K562 (cell line): ENCODE results near the gene CCDC28B. TPM values are rescaled to one million over a fixed set of nuclear protein-coding genes. Genes with fewer than 3 reads are reported as not detected.

Source experiments
- BRF1 ChIP-seq: IDR thresholded peaks from 3 replicates; pipeline ENCODE4 v1.6.1; 2011; ENCODE audit warnings: borderline replicate concordance, mild to moderate bottlenecking; ENCODE audit not compliant: insufficient read length; ENCODE audit errors: extremely low read depth
- CHD2 ChIP-seq: IDR thresholded peaks from 2 replicates; pipeline ENCODE4 v1.6.1; 2011; ENCODE audit warnings: low read depth, low read length
- EP300 ChIP-seq: IDR thresholded peaks from 2 replicates; pipeline ENCODE4 v1.6.1; 2012; ENCODE audit warnings: low read length, improper control_type of control experiment
- HDAC3 ChIP-seq: fragments of 450-650 bp; IDR thresholded peaks from 2 replicates; pipeline ENCODE4 v1.6.1; 2018; ENCODE audit warnings: borderline replicate concordance, mild to moderate bottlenecking, moderate library complexity; ENCODE audit not compliant: partially characterized antibody
- HEY1 ChIP-seq: fragments of 250-450 bp; sonication (Bioruptor Pico); IDR thresholded peaks from 2 replicates; pipeline ENCODE4 v1.5.0; 2020; ENCODE audit warnings: mild to moderate bottlenecking, moderate library complexity, borderline replicate concordance
- MAZ ChIP-seq, 2 experiments: fragments of 450-650 bp in 1 of 2; sonication (generic) in 1 of 2; formaldehyde crosslinking; IDR thresholded peaks in 1 of 2; conservative IDR thresholded peaks in 1 of 2; 2 replicates each; pipeline versions ENCODE4 v1.4.0 to v1.5.0; 2020; ENCODE audit warnings: mild to moderate bottlenecking in 1 of 2, missing genetic modification reagents in 1 of 2
- MNT ChIP-seq, 2 experiments: fragments of 450-650 bp; conservative IDR thresholded peaks; 2 replicates each; pipeline ENCODE4 v1.6.1; 2017; ENCODE audit warnings: mild to moderate bottlenecking in 2 of 2, moderate library complexity in 2 of 2
- PBX2 ChIP-seq, 2 experiments: IDR thresholded peaks in 1 of 2; conservative IDR thresholded peaks in 1 of 2; 2 replicates each; pipeline ENCODE4 v1.6.1; 2016; ENCODE audit warnings: low read depth in 2 of 2, mild to moderate bottlenecking in 1 of 2, missing compliant biosample characterization in 1 of 2, missing genetic modification characterization in 1 of 2, moderate library complexity in 1 of 2
- PHB2 ChIP-seq: fragments of 450-650 bp; IDR thresholded peaks from 2 replicates; pipeline ENCODE4 v1.6.1; 2017; ENCODE audit warnings: low read depth
- PYGO2 ChIP-seq: fragments of 450-650 bp; IDR thresholded peaks from 2 replicates; pipeline ENCODE4 v1.6.1; 2016; ENCODE audit warnings: mild to moderate bottlenecking, missing genetic modification characterization, moderate library complexity, missing compliant biosample characterization
- RCOR1 ChIP-seq, 2 experiments: IDR thresholded peaks; 2 replicates each; pipeline ENCODE4 v1.6.1; 2012; ENCODE audit warnings: low read depth in 2 of 2, low read length in 2 of 2, borderline replicate concordance in 1 of 2, improper control_type of control experiment in 1 of 2
- SMARCC2 ChIP-seq: fragments of 450-650 bp; IDR thresholded peaks from 2 replicates; pipeline ENCODE4 v1.6.1; 2017; ENCODE audit warnings: antibody characterized with exemption, moderate library complexity, mild to moderate bottlenecking, low read depth
- SRSF7 ChIP-seq: fragments of 200-400 bp; formaldehyde crosslinking; optimal IDR thresholded peaks from 2 replicates; pipeline ENCODE3; 2017; ENCODE audit warnings: mild to moderate bottlenecking, low read depth, low read length
- SUPT5H ChIP-seq: fragments of 450-650 bp; IDR thresholded peaks from 2 replicates; pipeline ENCODE4 v1.6.1; 2016
- TCF7 ChIP-seq: sonication (generic); IDR thresholded peaks from 2 replicates; pipeline ENCODE4 v1.6.1; 2016; ENCODE audit warnings: antibody characterized with exemption, borderline replicate concordance
- TCF7L2 ChIP-seq: fragments of 150-350 bp; IDR thresholded peaks from 2 replicates; pipeline ENCODE4 v1.6.1; 2016; ENCODE audit warnings: low read depth, mild to moderate bottlenecking, low read length, moderate library complexity
- THRA ChIP-seq: fragments of 450-650 bp; IDR thresholded peaks from 2 replicates; pipeline ENCODE4 v1.6.1; 2017; ENCODE audit warnings: mild to moderate bottlenecking, moderate library complexity
- ZBTB8A ChIP-seq: fragments of 450-650 bp; IDR thresholded peaks from 2 replicates; pipeline ENCODE4 v1.6.1; 2018; ENCODE audit warnings: mild to moderate bottlenecking, moderate library complexity; ENCODE audit not compliant: partially characterized antibody
- ZNF121 ChIP-seq: sonication (generic); formaldehyde crosslinking; conservative IDR thresholded peaks from 2 replicates; pipeline ENCODE4 v1.8.0; 2022; ENCODE audit warnings: missing genetic modification reagents
- ZNF23 ChIP-seq: fragments of 250-450 bp; sonication (Bioruptor Pico); IDR thresholded peaks from 2 replicates; pipeline ENCODE4 v1.4.0; 2020; ENCODE audit warnings: mild to moderate bottlenecking
- ZNF408 ChIP-seq: fragments of 250-450 bp; sonication (Bioruptor Pico); IDR thresholded peaks from 2 replicates; pipeline ENCODE4 v1.4.0; 2020; ENCODE audit warnings: low read depth, mild to moderate bottlenecking, moderate library complexity
- ZNF41 ChIP-seq: fragments of 250-450 bp; sonication (Bioruptor Pico); conservative IDR thresholded peaks from 2 replicates; pipeline ENCODE4 v1.4.0; 2020; ENCODE audit warnings: mild to moderate bottlenecking
- ZNF507 ChIP-seq: conservative IDR thresholded peaks from 2 replicates; pipeline ENCODE4 v1.6.1; 2017; ENCODE audit warnings: missing genetic modification characterization, missing compliant biosample characterization
- ZNF764 ChIP-seq: fragments of 250-450 bp; sonication (Bioruptor Pico); IDR thresholded peaks from 2 replicates; pipeline ENCODE4 v1.4.0; 2020; ENCODE audit warnings: low read depth, mild to moderate bottlenecking, moderate library complexity
- polyA plus RNA-seq, 8 experiments: library from polyadenylated mRNA; depleted of rRNA in 4 of 8; stranded (reverse) in 5 of 8; unstranded in 3 of 8; fragments of >200 nt; fragmentation: Nextera tagmentation in 2 of 8; fragmentation: Illumina TruSeq in 1 of 8; extraction: Ambion mirVana in 2 of 8; extraction: Trizol in 1 of 8; gene quantifications; 2 replicates each; pipeline versions ENCODE4 v1.2.1 to v1.2.3, GENCODE V29; 2011 to 2014; ENCODE audit warnings: inconsistent platforms in 1 of 8, missing spikeins in 1 of 8
- total RNA-seq, 7 experiments: library from RNA; depleted of rRNA in 6 of 7; stranded (reverse); fragments of >200 nt in 6 of 7; fragmentation: Illumina TruSeq in 2 of 7; extraction: Trizol in 2 of 7; gene quantifications; 2 replicates each; pipeline versions ENCODE4 v1.2.1 to v1.2.3, GENCODE V29; 2011 to 2021; ENCODE audit warnings: low replicate concordance in 1 of 7

The CCDC28B gene
- total and polyA plus RNA-seq, 9 of the 15 experiments (the other 6 are each of a cell fraction or from before 2014, with no cell fraction given): 5.7 to 54.5 (median 31.7) TPM

- no peak for TF ChIP-seq HEY1 (CRISPR knock-in tag)
- no peak for TF ChIP-seq SRSF7
- TF ChIP-seq TCF7: no peak
- TF ChIP-seq ZNF408 (CRISPR knock-in tag): no peak
- no peak for TF ChIP-seq CHD2
- no peak for TF ChIP-seq SUPT5H
- TF ChIP-seq MAZ (CRISPR knock-in tag; conservative IDR thresholded peaks at IDR 0.05 in 1 of 2, IDR thresholded peaks at IDR 0.05 in 1 of 2): peak; percentile 53 to 69; a peak in 3 of 4 replicates
- TF ChIP-seq ZNF23 (CRISPR knock-in tag): no peak
- TF ChIP-seq SMARCC2: no peak
- TF ChIP-seq ZNF41 (CRISPR knock-in tag): peak; percentile 42; the same call in 1 of the 2 replicates
- TF ChIP-seq PBX2 (CRISPR knock-in tag; IDR thresholded peaks at IDR 0.05; ENCODE audit: low read depth): no peak
- peak; percentile 49 for TF ChIP-seq PBX2 (tag; conservative IDR thresholded peaks at IDR 0.05; ENCODE audit: low read depth)
- no peak for TF ChIP-seq TCF7L2
- no peak for TF ChIP-seq BRF1
- no peak for TF ChIP-seq EP300
- peak; percentile 78 to 86 for TF ChIP-seq MNT (conservative IDR thresholded peaks at IDR 0.05)
- no peak for TF ChIP-seq HDAC3
- no peak for TF ChIP-seq RCOR1 (IDR thresholded peaks at IDR 0.05; ENCODE audit: borderline replicate concordance in 1 of 2, low read depth in 2 of 2, low read length in 2 of 2)
- no peak for TF ChIP-seq ZNF764 (CRISPR knock-in tag)
- no peak for TF ChIP-seq ZNF121 (CRISPR knock-in tag)
- no peak for TF ChIP-seq ZNF507 (tag)
- TF ChIP-seq PYGO2 (tag): no peak
- no peak for TF ChIP-seq THRA
- TF ChIP-seq ZBTB8A: no peak
- TF ChIP-seq PHB2: no peak
Observed at GRCh38 chr1:32200226-32201010, at the start of gene CCDC28B (continued).
